GM18511 (cell line): ENCODE measurements around the gene ZNF765.
"Not testable (repeated sequence)": the region's sequence is repeated elsewhere in the genome, so short reads cannot be mapped to it uniquely, and the experiment has no call there.

Source experiments
- ATAC-seq: cut with Tn5 transposase; IDR thresholded peaks from one replicate; pipeline ENCODE4 v1.9.1; 2021; ENCODE audit warnings: mild to moderate bottlenecking, moderate library complexity; ENCODE audit not compliant: unreplicated experiment

The ZNF765 gene

GRCh38 chr19:53420520-53421315, 25.8 kb downstream of the ZNF765 start:
- not testable (repeated sequence) for ATAC-seq

GRCh38 chr19:53422551-53422950, 27.6 kb downstream of the ZNF765 start:
- no peak for ATAC-seq

GRCh38 chr19:53423074-53423473, 28.1 kb downstream of the ZNF765 start:
- ATAC-seq = not testable (repeated sequence)

GRCh38 chr19:53423680-53424079, 28.7 kb downstream of the ZNF765 start:
- not testable (repeated sequence) for ATAC-seq

- no peak for ATAC-seq
These were observed 30.1 kb downstream of the ZNF765 start for GRCh38 chr19:53424968-53425597.

GRCh38 chr19:53431399-53432087, 36.6 kb downstream of the ZNF765 start, which contains the start of gene ZNF761:
Gene ZNF761, plus strand, starts transcription at chr19:53431984. Its CDS starts 15,285 bp downstream, at chr19:53447269.
- ATAC-seq = peak; percentile 97

- ATAC-seq = peak; percentile 35
These were observed 37.2 kb downstream of the ZNF765 start for GRCh38 chr19:53432088-53432661.

GRCh38 chr19:53443809-53444208, 48.9 kb downstream of the ZNF765 start:
- not testable (repeated sequence) for ATAC-seq

- not testable (repeated sequence) for ATAC-seq
These were observed 52.2 kb downstream of the ZNF765 start for GRCh38 chr19:53447196-53447595.

GRCh38 chr19:53455828-53456227, 60.9 kb downstream of the ZNF765 start:
- ATAC-seq = no peak

- ATAC-seq = not testable (repeated sequence)
These were observed 65.3 kb downstream of the ZNF765 start for GRCh38 chr19:53460131-53460721.

GRCh38 chr19:53461866-53462265, 66.9 kb downstream of the ZNF765 start:
- no peak for ATAC-seq

- no peak for ATAC-seq
These were observed 67.9 kb downstream of the ZNF765 start for GRCh38 chr19:53462861-53463260.

GRCh38 chr19:53463263-53463662, 68.3 kb downstream of the ZNF765 start:
- ATAC-seq = no peak

- peak; percentile 46 for ATAC-seq
These were observed 72.0 kb downstream of the ZNF765 start for GRCh38 chr19:53466726-53467484.

- ATAC-seq = peak; percentile 95
These were observed 72.7 kb downstream of the ZNF765 start, which contains the start of gene ZNF813 for GRCh38 chr19:53467485-53468262. Gene ZNF813, plus strand, starts transcription at chr19:53467733. Its CDS starts 16,090 bp downstream, at chr19:53483823.

GRCh38 chr19:53468628-53469027, 73.7 kb downstream of the ZNF765 start:
- ATAC-seq = not testable (repeated sequence)

GRCh38 chr19:53471916-53472315, 77.0 kb downstream of the ZNF765 start:
- ATAC-seq = no peak

GRCh38 chr19:53474832-53475231, 79.9 kb downstream of the ZNF765 start:
- ATAC-seq = not testable (repeated sequence)
